ENCODE measurements around the gene EDEM3.

The EDEM3 gene

DNA sequence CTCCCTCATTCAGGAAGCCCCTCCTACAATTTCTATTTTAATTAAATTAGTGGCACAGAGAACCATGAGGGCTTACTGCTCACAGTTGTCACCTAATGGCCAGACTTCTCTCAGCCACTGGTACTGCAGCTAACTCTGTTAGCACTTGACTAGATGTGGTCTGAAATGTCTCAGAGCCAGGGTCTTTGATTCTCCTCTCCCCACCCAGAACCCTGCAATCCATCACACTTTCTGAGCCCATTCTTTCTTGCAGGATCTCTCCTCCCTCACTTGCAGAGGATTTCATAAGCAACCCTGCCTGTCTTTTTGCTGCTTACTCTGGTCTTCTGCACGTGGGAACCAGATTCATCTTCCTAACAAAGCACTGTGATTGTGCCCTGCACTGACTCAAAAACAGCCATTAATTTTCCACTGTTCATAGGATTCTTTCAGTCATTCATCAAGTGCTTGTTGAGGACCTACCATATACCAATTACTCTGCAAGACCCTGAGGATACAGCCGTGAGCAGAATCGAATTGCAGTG, 108.4 kb downstream of the EDEM3 start:
- in situ Hi-C loops (cut with HindIII; ENCODE audit: low sequenced_read_pairs) = no loop called here

DNA sequence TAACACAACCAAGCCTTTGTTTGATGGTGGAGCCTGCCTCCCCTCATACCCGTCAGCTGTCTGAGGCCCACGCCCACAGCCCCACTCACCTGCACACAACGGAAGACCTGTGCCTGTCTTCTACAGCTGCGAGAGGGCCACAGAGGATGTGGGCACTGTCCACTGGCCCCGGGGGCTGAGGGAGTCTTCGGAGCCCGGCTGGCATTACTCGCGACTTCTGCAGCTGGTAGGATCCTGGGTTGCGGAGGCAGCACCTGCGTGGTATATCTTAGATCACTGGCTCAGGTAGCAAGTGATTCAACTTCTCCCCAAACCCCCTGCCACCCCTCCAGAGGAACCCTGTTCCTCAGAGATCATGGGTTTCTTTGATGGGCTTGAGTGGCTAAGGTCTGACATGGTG, 109.9 kb downstream of the EDEM3 start:
- in situ Hi-C loops (cut with HindIII; ENCODE audit: low sequenced_read_pairs) = no loop called here

DNA sequence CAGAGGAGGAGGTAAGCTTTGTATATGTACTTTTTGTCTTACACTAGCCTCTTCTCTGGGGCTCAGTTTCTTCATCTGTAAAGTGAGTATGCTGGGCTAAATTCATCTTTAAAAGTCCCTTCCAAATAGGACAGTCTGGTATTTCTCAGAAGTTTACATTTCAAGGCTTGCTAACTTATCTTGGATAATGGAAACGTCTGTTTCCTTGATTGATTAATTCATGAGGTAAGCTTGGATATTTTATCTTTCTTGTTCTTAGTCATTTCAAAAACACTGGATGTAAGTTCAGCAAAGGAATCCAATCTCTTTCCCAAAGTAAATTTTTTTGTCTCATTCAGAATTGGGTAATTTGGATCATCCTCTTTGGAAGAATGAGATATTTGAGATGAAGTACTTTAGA, 111.0 kb downstream of the EDEM3 start:
- in situ Hi-C loops (cut with HindIII; ENCODE audit: low sequenced_read_pairs) = no loop called here

DNA sequence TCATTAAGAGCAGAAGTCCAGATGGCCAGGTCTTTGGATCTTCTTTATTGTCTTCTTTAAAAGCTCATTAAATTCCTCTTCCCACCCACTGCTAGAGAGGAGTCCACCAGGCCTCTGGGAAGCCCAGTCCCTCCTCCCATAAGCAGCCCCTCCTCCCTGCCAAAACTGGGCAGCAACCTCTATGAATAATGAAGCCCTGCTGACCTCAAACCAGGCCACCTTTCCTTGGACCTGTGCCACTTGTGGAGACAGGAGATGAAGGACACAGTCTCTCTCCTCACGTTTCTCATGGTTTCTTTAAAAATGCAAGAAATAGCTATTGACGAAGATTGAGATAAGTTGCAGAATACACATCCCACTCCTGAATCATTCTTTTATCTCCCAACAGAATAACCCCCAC, 112.8 kb downstream of the EDEM3 start:
- in situ Hi-C loops (cut with HindIII; ENCODE audit: low sequenced_read_pairs) = no loop called here

DNA sequence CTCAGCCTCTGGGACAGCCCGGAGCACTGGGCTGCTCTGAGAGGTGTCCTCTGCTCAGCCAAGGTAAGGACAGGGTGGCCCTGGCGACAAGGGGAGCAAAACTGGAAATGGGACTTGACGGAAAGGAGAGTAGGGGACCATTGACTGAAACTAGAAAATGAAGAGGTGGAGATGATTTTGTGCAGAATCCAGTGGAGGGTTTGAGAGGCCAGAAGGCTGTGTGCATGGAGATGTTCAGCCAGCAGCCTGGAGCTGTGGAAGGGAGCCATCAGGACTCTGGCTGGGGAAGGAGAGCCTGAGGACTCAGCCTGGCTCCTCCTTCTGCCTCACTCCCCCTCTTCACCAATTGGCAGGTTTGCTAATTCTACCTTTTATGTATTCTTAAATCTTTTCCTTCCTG, 114.2 kb downstream of the EDEM3 start:
- in situ Hi-C loops (cut with HindIII; ENCODE audit: low sequenced_read_pairs) = no loop called here
